Measurements from ENCODE around the gene SURF4.

Gene SURF4

DNA sequence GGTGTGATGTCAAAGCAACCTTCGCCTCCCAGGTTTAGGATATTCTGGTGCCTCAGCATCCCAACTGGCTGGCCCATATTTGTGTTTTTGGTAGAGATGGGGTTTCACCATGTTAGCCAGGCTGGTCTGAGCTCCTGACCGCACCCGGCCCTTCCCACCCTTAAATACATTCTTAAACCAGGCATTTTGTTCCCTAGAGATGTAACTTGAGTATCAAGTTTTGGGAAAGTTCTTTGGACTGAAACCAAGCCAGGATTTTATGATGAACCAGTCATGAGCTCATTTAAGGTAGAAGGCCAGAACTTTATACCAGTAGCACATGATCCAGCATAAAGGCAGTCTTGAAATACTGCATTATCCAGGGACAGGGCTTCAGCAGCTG is 24.3 kb downstream of the SURF4 start:
- Histone ChIP-seq H3K4me3 (ENCODE audit: low read depth in 1 of 2, low read length in 2 of 2) (no peak overlapping the region), H3K27me3 (ENCODE audit: insufficient read depth, low read length, poor library complexity) (no peaks in the 10 kb centered on the region), H3K27ac (ENCODE audit: low read length) (no peak overlapping the region), H4K20me1 (ENCODE audit: insufficient read depth, low read length) (peaks cover 43% of the 10 kb centered on the region), H2AFZ (ENCODE audit: low read depth, low read length) (no peak overlapping the region), H3K9me3 (ENCODE audit: insufficient read depth, low read length, severe bottlenecking) (no peaks in the 10 kb centered on the region), H3K9ac (ENCODE audit: low read depth, low read length) (no peak overlapping the region), H3K4me1 (ENCODE audit: insufficient read depth, low read length) (peaks cover 47% of the 10 kb centered on the region), H3K4me2 (ENCODE audit: insufficient read depth, low read length) (no peak overlapping the region), H3K79me2 (ENCODE audit: insufficient read depth, low read length) (peaks cover 56% of the 10 kb centered on the region), H3K36me3 (ENCODE audit: insufficient read depth, low read length) (peaks cover 54% of the 10 kb centered on the region)
- no peak for DNase-seq
- no peak for ATAC-seq (ENCODE audit: insufficient read depth, low read depth)
- TF ChIP-seq EZH2 (IDR thresholded peaks at IDR 0.05; ENCODE audit: borderline replicate concordance, low read depth, low read length, severe bottlenecking) = no peak
- TF ChIP-seq, protein P1, sequence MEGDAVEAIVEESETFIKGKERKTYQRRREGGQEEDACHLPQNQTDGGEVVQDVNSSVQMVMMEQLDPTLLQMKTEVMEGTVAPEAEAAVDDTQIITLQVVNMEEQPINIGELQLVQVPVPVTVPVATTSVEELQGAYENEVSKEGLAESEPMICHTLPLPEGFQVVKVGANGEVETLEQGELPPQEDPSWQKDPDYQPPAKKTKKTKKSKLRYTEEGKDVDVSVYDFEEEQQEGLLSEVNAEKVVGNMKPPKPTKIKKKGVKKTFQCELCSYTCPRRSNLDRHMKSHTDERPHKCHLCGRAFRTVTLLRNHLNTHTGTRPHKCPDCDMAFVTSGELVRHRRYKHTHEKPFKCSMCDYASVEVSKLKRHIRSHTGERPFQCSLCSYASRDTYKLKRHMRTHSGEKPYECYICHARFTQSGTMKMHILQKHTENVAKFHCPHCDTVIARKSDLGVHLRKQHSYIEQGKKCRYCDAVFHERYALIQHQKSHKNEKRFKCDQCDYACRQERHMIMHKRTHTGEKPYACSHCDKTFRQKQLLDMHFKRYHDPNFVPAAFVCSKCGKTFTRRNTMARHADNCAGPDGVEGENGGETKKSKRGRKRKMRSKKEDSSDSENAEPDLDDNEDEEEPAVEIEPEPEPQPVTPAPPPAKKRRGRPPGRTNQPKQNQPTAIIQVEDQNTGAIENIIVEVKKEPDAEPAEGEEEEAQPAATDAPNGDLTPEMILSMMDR (IDR thresholded peaks at IDR 0.05; ENCODE audit: borderline replicate concordance, extremely low read depth, low read length, poor library complexity, severe bottlenecking) = no peak

DNA sequence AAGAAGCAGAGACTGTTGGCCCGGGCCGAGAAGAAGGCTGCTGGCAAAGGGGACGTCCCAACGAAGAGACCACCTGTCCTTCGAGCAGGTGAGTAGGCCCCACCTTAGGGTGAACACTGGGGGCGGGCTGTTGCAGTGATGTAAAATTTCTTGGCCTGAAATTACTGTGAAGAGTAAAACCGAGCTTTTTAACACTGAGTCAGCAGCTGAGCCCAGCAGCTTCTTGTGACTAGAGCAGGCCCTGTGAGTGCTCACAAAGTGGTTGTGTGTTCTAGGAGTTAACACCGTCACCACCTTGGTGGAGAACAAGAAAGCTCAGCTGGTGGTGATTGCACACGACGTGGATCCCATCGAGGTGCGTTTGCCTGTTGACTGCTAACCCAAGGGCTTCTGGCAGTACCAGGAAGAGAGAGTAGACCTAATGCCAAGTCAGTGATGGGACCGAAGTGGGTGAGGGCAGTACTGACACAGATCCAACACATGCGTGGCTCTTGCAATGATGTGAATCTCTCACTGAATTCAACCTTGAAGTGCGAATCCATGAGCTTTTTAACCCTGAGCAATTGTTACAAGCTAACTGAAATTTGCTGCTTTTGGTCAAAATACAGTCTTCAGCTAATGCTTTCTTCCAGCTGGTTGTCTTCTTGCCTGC is 25.8 kb downstream of the SURF4 start:
- Histone ChIP-seq H3K27me3 (ENCODE audit: insufficient read depth, low read length, poor library complexity) (no peaks in the 10 kb centered on the region), H3K79me2 (ENCODE audit: insufficient read depth, low read length) (peaks cover 60% of the 10 kb centered on the region), H3K4me2 (ENCODE audit: insufficient read depth, low read length) (peak overlapping the region; percentile 78), H3K9me3 (ENCODE audit: insufficient read depth, low read length, severe bottlenecking) (no peaks in the 10 kb centered on the region), H3K9ac (ENCODE audit: low read depth, low read length) (peak overlapping the region; percentile 91), H3K4me3 (ENCODE audit: low read depth in 1 of 2, low read length in 2 of 2) (peak overlapping the region in 1 of 2 experiments; percentile 90; a peak in 2 of 4 replicates), H3K36me3 (ENCODE audit: insufficient read depth, low read length) (peaks cover 67% of the 10 kb centered on the region), H3K27ac (ENCODE audit: low read length) (no peak overlapping the region), H3K4me1 (ENCODE audit: insufficient read depth, low read length) (peaks cover 47% of the 10 kb centered on the region), H2AFZ (ENCODE audit: low read depth, low read length) (no peak overlapping the region), H4K20me1 (ENCODE audit: insufficient read depth, low read length) (peaks cover 45% of the 10 kb centered on the region)
- no peak for ATAC-seq (ENCODE audit: insufficient read depth, low read depth)
- TF ChIP-seq, protein P1 (IDR thresholded peaks at IDR 0.05; ENCODE audit: borderline replicate concordance, extremely low read depth, low read length, poor library complexity, severe bottlenecking) = no peak
- DNase-seq = no peak

DNA sequence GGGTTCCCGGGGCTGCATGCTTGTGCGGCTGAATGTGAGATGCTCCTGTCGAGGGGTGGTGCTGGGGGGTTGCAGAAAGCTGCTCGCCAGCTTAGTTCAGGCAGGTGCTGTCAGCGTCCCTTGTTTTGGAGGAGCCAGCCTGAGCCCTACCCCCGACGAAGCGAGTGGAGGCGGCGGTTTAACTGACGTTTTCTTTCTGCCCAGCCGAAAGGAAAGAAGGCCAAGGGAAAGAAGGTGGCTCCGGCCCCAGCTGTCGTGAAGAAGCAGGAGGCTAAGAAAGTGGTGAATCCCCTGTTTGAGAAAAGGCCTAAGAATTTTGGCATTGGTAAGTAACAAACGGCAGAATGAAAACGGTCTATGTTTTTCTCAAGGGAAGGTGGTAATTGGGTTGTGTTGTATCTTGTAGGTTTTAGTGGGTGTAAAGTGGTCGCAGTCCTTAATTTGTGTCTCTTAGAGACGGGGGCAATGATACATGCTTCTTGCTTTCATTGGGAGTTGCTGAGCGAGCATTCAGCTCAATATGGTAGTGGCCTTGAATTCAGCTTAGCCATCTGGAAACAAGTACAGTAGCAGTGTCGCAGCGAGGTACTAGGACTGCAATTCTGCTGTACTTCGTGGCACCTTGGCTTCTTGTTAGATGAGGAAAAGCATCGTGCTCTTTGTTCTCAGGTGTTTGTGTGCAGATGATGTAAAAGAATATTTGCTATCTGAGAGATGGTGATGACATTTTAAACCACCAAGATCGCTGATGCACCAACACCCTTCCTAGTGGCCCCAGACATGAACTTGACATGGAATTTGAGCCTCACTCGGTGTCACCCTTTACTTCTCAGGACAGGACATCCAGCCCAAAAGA is 26.9 kb downstream of the SURF4 start:
- Histone ChIP-seq H3K4me1 (ENCODE audit: insufficient read depth, low read length) (peaks cover 37% of the 10 kb centered on the region), H3K4me3 (ENCODE audit: low read depth in 1 of 2, low read length in 2 of 2) (peak overlapping the region; percentile 81 to 90), H2AFZ (ENCODE audit: low read depth, low read length) (no peak overlapping the region), H3K36me3 (ENCODE audit: insufficient read depth, low read length) (peaks cover 79% of the 10 kb centered on the region), H4K20me1 (ENCODE audit: insufficient read depth, low read length) (peaks cover 45% of the 10 kb centered on the region), H3K27ac (ENCODE audit: low read length) (peak overlapping the region; percentile 98), H3K4me2 (ENCODE audit: insufficient read depth, low read length) (peak overlapping the region; percentile 78), H3K27me3 (ENCODE audit: insufficient read depth, low read length, poor library complexity) (no peaks in the 10 kb centered on the region), H3K9me3 (ENCODE audit: insufficient read depth, low read length, severe bottlenecking) (no peaks in the 10 kb centered on the region), H3K9ac (ENCODE audit: low read depth, low read length) (peak overlapping the region; percentile 91), H3K79me2 (ENCODE audit: insufficient read depth, low read length) (peaks cover 54% of the 10 kb centered on the region)
- TF ChIP-seq, protein P1 (IDR thresholded peaks at IDR 0.05; ENCODE audit: borderline replicate concordance, extremely low read depth, low read length, poor library complexity, severe bottlenecking) = no peak
- TF ChIP-seq EZH2 (IDR thresholded peaks at IDR 0.05; ENCODE audit: borderline replicate concordance, low read depth, low read length, severe bottlenecking) = no peak
- DNase-seq (peak; percentile 21), ATAC-seq (ENCODE audit: insufficient read depth, low read depth) (no peak)
